Measurements from ENCODE around the gene CMAS.

CMAS gene

DNA sequence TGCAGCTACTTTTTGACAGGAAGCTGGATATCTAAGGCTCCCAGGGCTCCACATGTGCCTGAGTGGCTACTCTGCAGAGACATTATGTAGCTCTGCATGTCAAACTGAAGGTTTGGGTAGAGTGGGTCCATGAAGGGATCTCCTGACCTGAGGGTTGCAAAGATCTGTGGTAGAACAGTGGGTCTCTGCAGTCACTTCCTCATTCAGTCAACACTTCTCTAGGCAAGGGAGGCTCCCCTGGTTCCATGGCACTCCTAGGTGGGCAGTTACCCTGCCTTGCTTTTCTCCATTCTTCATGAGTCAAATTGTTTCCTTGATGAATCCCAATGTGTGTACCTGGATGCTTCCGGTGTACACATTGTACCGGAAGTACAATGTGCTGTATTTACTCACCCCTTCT lies 57.4 kb downstream of the CMAS start (continued):
- TF ChIP-seq, protein P1, sequence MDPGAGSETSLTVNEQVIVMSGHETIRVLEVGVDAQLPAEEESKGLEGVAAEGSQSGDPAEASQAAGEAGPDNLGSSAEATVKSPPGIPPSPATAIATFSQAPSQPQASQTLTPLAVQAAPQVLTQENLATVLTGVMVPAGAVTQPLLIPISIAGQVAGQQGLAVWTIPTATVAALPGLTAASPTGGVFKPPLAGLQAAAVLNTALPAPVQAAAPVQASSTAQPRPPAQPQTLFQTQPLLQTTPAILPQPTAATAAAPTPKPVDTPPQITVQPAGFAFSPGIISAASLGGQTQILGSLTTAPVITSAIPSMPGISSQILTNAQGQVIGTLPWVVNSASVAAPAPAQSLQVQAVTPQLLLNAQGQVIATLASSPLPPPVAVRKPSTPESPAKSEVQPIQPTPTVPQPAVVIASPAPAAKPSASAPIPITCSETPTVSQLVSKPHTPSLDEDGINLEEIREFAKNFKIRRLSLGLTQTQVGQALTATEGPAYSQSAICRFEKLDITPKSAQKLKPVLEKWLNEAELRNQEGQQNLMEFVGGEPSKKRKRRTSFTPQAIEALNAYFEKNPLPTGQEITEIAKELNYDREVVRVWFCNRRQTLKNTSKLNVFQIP (CRISPR knock-in tag; IDR thresholded peaks at IDR 0.05; ENCODE audit: borderline replicate concordance, low read depth) = no peak
- TF ChIP-seq, protein P2, sequence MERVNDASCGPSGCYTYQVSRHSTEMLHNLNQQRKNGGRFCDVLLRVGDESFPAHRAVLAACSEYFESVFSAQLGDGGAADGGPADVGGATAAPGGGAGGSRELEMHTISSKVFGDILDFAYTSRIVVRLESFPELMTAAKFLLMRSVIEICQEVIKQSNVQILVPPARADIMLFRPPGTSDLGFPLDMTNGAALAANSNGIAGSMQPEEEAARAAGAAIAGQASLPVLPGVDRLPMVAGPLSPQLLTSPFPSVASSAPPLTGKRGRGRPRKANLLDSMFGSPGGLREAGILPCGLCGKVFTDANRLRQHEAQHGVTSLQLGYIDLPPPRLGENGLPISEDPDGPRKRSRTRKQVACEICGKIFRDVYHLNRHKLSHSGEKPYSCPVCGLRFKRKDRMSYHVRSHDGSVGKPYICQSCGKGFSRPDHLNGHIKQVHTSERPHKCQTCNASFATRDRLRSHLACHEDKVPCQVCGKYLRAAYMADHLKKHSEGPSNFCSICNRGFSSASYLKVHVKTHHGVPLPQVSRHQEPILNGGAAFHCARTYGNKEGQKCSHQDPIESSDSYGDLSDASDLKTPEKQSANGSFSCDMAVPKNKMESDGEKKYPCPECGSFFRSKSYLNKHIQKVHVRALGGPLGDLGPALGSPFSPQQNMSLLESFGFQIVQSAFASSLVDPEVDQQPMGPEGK (CRISPR knock-in tag; IDR thresholded peaks at IDR 0.05; ENCODE audit: borderline replicate concordance) = no peak
- TF ChIP-seq TCF4 (CRISPR knock-in tag; IDR thresholded peaks at IDR 0.05; ENCODE audit: borderline replicate concordance) (no peak), ZNF565 (CRISPR knock-in tag; conservative IDR thresholded peaks at IDR 0.05; ENCODE audit: low read depth) (no peak), TOX (CRISPR knock-in tag; IDR thresholded peaks at IDR 0.05; ENCODE audit: borderline replicate concordance) (no peak), ARNTL (CRISPR knock-in tag; IDR thresholded peaks at IDR 0.05; ENCODE audit: borderline replicate concordance, low read depth) (no peak), ZFP3 (CRISPR knock-in tag; IDR thresholded peaks at IDR 0.05) (no peak), ISL1 (CRISPR knock-in tag; IDR thresholded peaks at IDR 0.05) (no peak), ZNF8 (CRISPR knock-in tag; IDR thresholded peaks at IDR 0.05) (no peak), RARB (CRISPR knock-in tag; IDR thresholded peaks at IDR 0.05) (no peak), ZNF70 (CRISPR knock-in tag; IDR thresholded peaks at IDR 0.05) (no peak), CSDC2 (CRISPR knock-in tag; IDR thresholded peaks at IDR 0.05) (no peak)

DNA sequence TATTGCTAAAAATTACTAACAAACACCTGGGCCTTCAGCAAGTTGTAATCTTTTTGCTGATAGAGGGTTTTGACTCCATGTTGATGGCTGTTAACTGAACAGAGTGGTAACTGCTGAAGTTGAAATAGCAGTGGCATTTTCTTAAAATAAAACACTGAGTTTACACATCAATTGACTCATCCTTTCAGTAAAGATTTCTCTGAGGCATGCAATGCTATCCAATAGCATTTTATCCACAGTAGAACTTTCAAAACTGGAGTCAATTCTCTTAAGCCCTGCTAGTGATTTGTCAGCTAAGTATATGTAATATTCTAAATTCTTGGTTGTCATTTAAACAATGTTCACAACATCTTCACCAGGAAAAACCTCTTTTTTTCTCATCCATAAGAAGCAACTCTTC lies 59.5 kb downstream of the CMAS start:
- no peak for ATAC-seq
- TF ChIP-seq ISL1 (CRISPR knock-in tag; IDR thresholded peaks at IDR 0.05) (no peak), ZC3H10 (CRISPR knock-in tag; IDR thresholded peaks at IDR 0.05) (no peak), ZNF70 (CRISPR knock-in tag; IDR thresholded peaks at IDR 0.05) (no peak)

DNA sequence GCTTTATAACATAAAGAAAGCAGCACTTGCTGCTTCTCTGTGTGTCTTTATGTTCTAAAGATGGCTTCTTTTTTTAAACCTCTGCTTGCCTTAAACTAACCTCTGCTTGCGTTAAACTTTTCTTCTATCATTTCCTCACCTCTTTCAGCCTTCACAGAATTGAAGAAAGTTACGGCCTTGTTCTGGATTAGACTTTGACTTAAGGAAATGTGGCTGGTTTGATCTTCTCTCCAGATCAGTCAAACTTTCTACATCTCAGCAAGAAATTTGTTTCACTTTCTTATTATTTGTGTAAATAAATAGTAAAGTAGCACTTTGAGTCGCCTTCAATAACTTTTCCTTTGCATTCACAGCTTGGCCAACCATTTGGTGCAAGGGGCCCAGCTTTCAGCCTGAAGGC lies 64.2 kb downstream of the CMAS start:
- TF ChIP-seq, protein P1 (CRISPR knock-in tag; IDR thresholded peaks at IDR 0.05; ENCODE audit: borderline replicate concordance, low read depth) = no peak
- TF ChIP-seq ARNTL (CRISPR knock-in tag; IDR thresholded peaks at IDR 0.05; ENCODE audit: borderline replicate concordance, low read depth) = no peak
- TF ChIP-seq, protein P2 (CRISPR knock-in tag; IDR thresholded peaks at IDR 0.05; ENCODE audit: borderline replicate concordance) = no peak
- no peak for TF ChIP-seq OSR1 (CRISPR knock-in tag; IDR thresholded peaks at IDR 0.05)
- TF ChIP-seq, protein P3, sequence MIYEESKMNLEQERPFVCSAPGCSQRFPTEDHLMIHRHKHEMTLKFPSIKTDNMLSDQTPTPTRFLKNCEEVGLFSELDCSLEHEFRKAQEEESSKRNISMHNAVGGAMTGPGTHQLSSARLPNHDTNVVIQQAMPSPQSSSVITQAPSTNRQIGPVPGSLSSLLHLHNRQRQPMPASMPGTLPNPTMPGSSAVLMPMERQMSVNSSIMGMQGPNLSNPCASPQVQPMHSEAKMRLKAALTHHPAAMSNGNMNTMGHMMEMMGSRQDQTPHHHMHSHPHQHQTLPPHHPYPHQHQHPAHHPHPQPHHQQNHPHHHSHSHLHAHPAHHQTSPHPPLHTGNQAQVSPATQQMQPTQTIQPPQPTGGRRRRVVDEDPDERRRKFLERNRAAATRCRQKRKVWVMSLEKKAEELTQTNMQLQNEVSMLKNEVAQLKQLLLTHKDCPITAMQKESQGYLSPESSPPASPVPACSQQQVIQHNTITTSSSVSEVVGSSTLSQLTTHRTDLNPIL (CRISPR knock-in tag; IDR thresholded peaks at IDR 0.05; ENCODE audit: low read depth) = no peak
- no peak for TF ChIP-seq ISL1 (CRISPR knock-in tag; IDR thresholded peaks at IDR 0.05)
- no peak for TF ChIP-seq CSDC2 (CRISPR knock-in tag; IDR thresholded peaks at IDR 0.05)
- no peak for TF ChIP-seq TCF4 (CRISPR knock-in tag; IDR thresholded peaks at IDR 0.05; ENCODE audit: borderline replicate concordance)
- no peak for TF ChIP-seq RARB (CRISPR knock-in tag; IDR thresholded peaks at IDR 0.05)
- no peak for TF ChIP-seq ZFP30 (CRISPR knock-in tag; IDR thresholded peaks at IDR 0.05)
- no peak for ATAC-seq

All from SK-N-SH treated with all-trans-retinoic acid at 6 μM for 48 hours (cell line).